HepG2 (cell line): ENCODE measurements around the gene NUP133. TPM values are rescaled to one million over a fixed set of nuclear protein-coding genes. Genes with fewer than 3 reads are reported as not detected.

ENCODE experiments used
- AFF4 ChIP-seq: sonication (generic); formaldehyde crosslinking; IDR thresholded peaks from 2 replicates; pipeline ENCODE4 v1.4.0; 2020; ENCODE audit warnings: missing genetic modification reagents
- AGO2 ChIP-seq: fragments of 200-400 bp; formaldehyde crosslinking; optimal IDR thresholded peaks from 2 replicates; pipeline ENCODE3; 2017; ENCODE audit warnings: mild to moderate bottlenecking, low read depth, low read length, moderate library complexity
- CCAR2 ChIP-seq: fragments of 200-400 bp; formaldehyde crosslinking; optimal IDR thresholded peaks from 2 replicates; pipeline ENCODE3; 2018; ENCODE audit warnings: low read depth, mild to moderate bottlenecking, low read length, moderate library complexity
- CENPT ChIP-seq: sonication (generic); formaldehyde crosslinking; IDR thresholded peaks from 2 replicates; pipeline ENCODE4 v1.8.0; 2022; ENCODE audit warnings: low read depth, mild to moderate bottlenecking, moderate library complexity, missing genetic modification reagents
- EHMT2 ChIP-seq: fragments of 200-600 bp; sonication (generic); IDR thresholded peaks from 2 replicates; pipeline ENCODE4 v1.7.0; 2017; ENCODE audit warnings: antibody characterized with exemption, low read depth, low read length, borderline replicate concordance
- ELF1 ChIP-seq: sonication (generic); formaldehyde crosslinking; IDR thresholded peaks from 2 replicates; pipeline ENCODE4 v1.4.0; 2020; ENCODE audit warnings: missing genetic modification reagents
- GLI4 ChIP-seq: sonication (generic); formaldehyde crosslinking; IDR thresholded peaks from 2 replicates; pipeline ENCODE4 v1.5.1; 2020; ENCODE audit warnings: missing genetic modification reagents, mild to moderate bottlenecking, moderate library complexity, borderline replicate concordance
- HNF4G ChIP-seq, 2 experiments: sonication (generic) in 1 of 2; formaldehyde crosslinking in 1 of 2; IDR thresholded peaks; 2 replicates each; pipeline versions ENCODE4 v1.4.0 to v1.6.1; 2011 to 2020; ENCODE audit warnings: borderline replicate concordance in 2 of 2, low read depth in 2 of 2, mild to moderate bottlenecking in 2 of 2, low read length in 1 of 2, missing genetic modification reagents in 1 of 2, moderate library complexity in 1 of 2
- IKZF4 ChIP-seq: sonication (generic); formaldehyde crosslinking; IDR thresholded peaks from 2 replicates; pipeline ENCODE4 v1.5.1; 2020; ENCODE audit warnings: borderline replicate concordance, mild to moderate bottlenecking, low read depth, missing genetic modification reagents; ENCODE audit errors: not compliant biosample characterization
- JUN ChIP-seq: sonication (generic); formaldehyde crosslinking; IDR thresholded peaks from 2 replicates; pipeline ENCODE4 v1.4.0; 2020; ENCODE audit warnings: mild to moderate bottlenecking, missing genetic modification reagents
- KAT2B ChIP-seq: fragments of 150-350 bp; IDR thresholded peaks from 2 replicates; pipeline ENCODE4 v1.6.1; 2014; ENCODE audit warnings: low read depth, low read length, borderline replicate concordance
- NR2C2 ChIP-seq: sonication (generic); formaldehyde crosslinking; IDR thresholded peaks from 2 replicates; pipeline ENCODE4 v1.4.0; 2020; ENCODE audit warnings: missing genetic modification reagents, mild to moderate bottlenecking, moderate library complexity, borderline replicate concordance
- SETDB1 ChIP-seq: sonication (generic); formaldehyde crosslinking; IDR thresholded peaks from 2 replicates; pipeline ENCODE4 v1.5.1; 2020; ENCODE audit warnings: missing genetic modification reagents, mild to moderate bottlenecking, borderline replicate concordance
- TEAD3 ChIP-seq: optimal IDR thresholded peaks from 2 replicates; pipeline ENCODE3; 2016; ENCODE audit warnings: borderline replicate concordance
- THAP7 ChIP-seq: sonication (generic); formaldehyde crosslinking; IDR thresholded peaks from 2 replicates; pipeline ENCODE4 v1.8.1; 2023; ENCODE audit warnings: mild to moderate bottlenecking, missing genetic modification reagents
- YY1 ChIP-seq: IDR thresholded peaks from 2 replicates; pipeline ENCODE4 v1.6.1; 2011; ENCODE audit warnings: low read length, low read depth, moderate library complexity, mild to moderate bottlenecking; ENCODE audit not compliant: insufficient read depth, insufficient replicate concordance
- ZBTB37 ChIP-seq: sonication (generic); formaldehyde crosslinking; IDR thresholded peaks from 2 replicates; pipeline ENCODE4 v1.4.0; 2020; ENCODE audit warnings: mild to moderate bottlenecking, missing genetic modification reagents
- ZNF292 ChIP-seq: sonication (generic); formaldehyde crosslinking; IDR thresholded peaks from 2 replicates; pipeline ENCODE4 v1.8.1; 2022; ENCODE audit warnings: mild to moderate bottlenecking, low read depth, missing genetic modification reagents, borderline replicate concordance
- ZNF432 ChIP-seq: sonication (generic); formaldehyde crosslinking; IDR thresholded peaks from 2 replicates; pipeline ENCODE4 v1.5.0; 2020; ENCODE audit warnings: missing genetic modification reagents, mild to moderate bottlenecking, borderline replicate concordance
- ZNF670 ChIP-seq: sonication (generic); formaldehyde crosslinking; IDR thresholded peaks from 2 replicates; pipeline ENCODE4 v1.8.0; 2022; ENCODE audit warnings: mild to moderate bottlenecking, missing genetic modification reagents, borderline replicate concordance
- ZNF724P ChIP-seq: sonication (generic); formaldehyde crosslinking; IDR thresholded peaks from 2 replicates; pipeline ENCODE4 v1.8.0; 2022; ENCODE audit warnings: missing genetic modification reagents, borderline replicate concordance
- ZSCAN25 ChIP-seq: sonication (generic); formaldehyde crosslinking; IDR thresholded peaks from 2 replicates; pipeline ENCODE4 v1.8.0; 2022; ENCODE audit warnings: mild to moderate bottlenecking, missing genetic modification reagents
- polyA plus RNA-seq, 8 experiments: library from polyadenylated mRNA; depleted of rRNA in 3 of 8; stranded (reverse) in 7 of 8; unstranded in 1 of 8; fragments of >200 nt; fragmentation: Illumina TruSeq in 4 of 8; extraction: Trizol in 4 of 8; gene quantifications; 2 replicates each; pipeline versions ENCODE4 v1.2.1 to v1.2.3, GENCODE V29; 2011 to 2016; ENCODE audit warnings: low read depth in 4 of 8, missing spikeins in 1 of 8, mixed read lengths in 1 of 8; ENCODE audit not compliant: insufficient read depth in 1 of 8
- total RNA-seq, 5 experiments: library from RNA; depleted of rRNA; stranded (reverse); fragments of >200 nt; fragmentation: Illumina TruSeq; extraction: Trizol; gene quantifications; 2 replicates each; pipeline ENCODE4 v1.2.3, GENCODE V29; 2016; ENCODE audit warnings: low read depth in 1 of 5

The NUP133 gene
- total and polyA plus RNA-seq, 2 of the 13 experiments (the other 11 are each of a cell fraction or from before 2014, with no cell fraction given), result 17.7 to 45.6 TPM

GRCh38 chr1:229507951-229508822 is at the start of gene NUP133 (continued):
- TF ChIP-seq AFF4 (peak; percentile 55), JUN (CRISPR knock-in tag) (no peak), THAP7 (CRISPR knock-in tag) (peak; percentile 83; the same call in 1 of the 2 replicates), YY1 (peak; percentile 93), ZBTB37 (no peak), ZSCAN25 (no peak), ZNF724P (peak; percentile 39; the same call in 1 of the 2 replicates), GLI4 (CRISPR knock-in tag) (no peak), ZNF670 (no peak), IKZF4 (no peak), TEAD3 (CRISPR knock-in tag) (peak; percentile 49), KAT2B (no peak), HNF4G (IDR thresholded peaks at IDR 0.05; ENCODE audit: borderline replicate concordance, low read depth, low read length) (no peak), HNF4G (CRISPR knock-in tag; IDR thresholded peaks at IDR 0.05; ENCODE audit: borderline replicate concordance, low read depth) (no peak), SETDB1 (no peak), CENPT (CRISPR knock-in tag) (no peak), CCAR2 (no peak), NR2C2 (CRISPR knock-in tag) (peak; percentile 69; the same call in 1 of the 2 replicates), AGO2 (peak; percentile 75), ZNF432 (CRISPR knock-in tag) (no peak), EHMT2 (no peak), ZNF292 (CRISPR knock-in tag) (peak; percentile 76), ELF1 (CRISPR knock-in tag) (peak; percentile 74)
